Activated T-cell treated with anti-CD3 and anti-CD28 coated beads for 24 hours (primary cell): Measurements from ENCODE around the gene TSPO2.

ENCODE experiments used
- DNase-seq: peaks from one replicate; pipeline ENCODE4 v3.0.0-alpha.2; 2020; ENCODE audit warnings: low read depth

TSPO2 gene

GRCh38 chr6:41051873-41052272 lies 9.6 kb downstream of the TSPO2 start:
- DNase-seq, result no peak

GRCh38 chr6:41053041-41053440 lies 10.8 kb downstream of the TSPO2 start, which contains the start of gene APOBEC2:
Gene APOBEC2 (plus strand): TSS chr6:41053202. CDS start chr6:41053348, 146 bp downstream.
- DNase-seq, result no peak

- DNase-seq, result no peak
These were observed 12.2 kb downstream of the TSPO2 start for GRCh38 chr6:41054511-41054910.

- DNase-seq, result no peak
These were observed 12.9 kb downstream of the TSPO2 start for GRCh38 chr6:41055149-41055548.

GRCh38 chr6:41056768-41057490 lies 14.7 kb downstream of the TSPO2 start:
- no peak for DNase-seq

- DNase-seq, result no peak
These were observed 16.5 kb downstream of the TSPO2 start for GRCh38 chr6:41058783-41059181.

- no peak for DNase-seq
These were observed 17.3 kb downstream of the TSPO2 start for GRCh38 chr6:41059556-41059955.

GRCh38 chr6:41061196-41061726 lies 19.0 kb downstream of the TSPO2 start:
- no peak for DNase-seq

- DNase-seq, result no peak
These were observed 19.8 kb downstream of the TSPO2 start for GRCh38 chr6:41062056-41062455.

GRCh38 chr6:41063884-41064285 lies 21.6 kb downstream of the TSPO2 start:
- DNase-seq, result no peak

GRCh38 chr6:41064841-41065240 lies 22.6 kb downstream of the TSPO2 start:
- DNase-seq, result no peak

GRCh38 chr6:41065550-41066026 lies 23.3 kb downstream of the TSPO2 start:
- DNase-seq, result no peak

GRCh38 chr6:41066867-41067304 lies 24.6 kb downstream of the TSPO2 start:
- peak; percentile 48 for DNase-seq

- no peak for DNase-seq
These were observed 29.2 kb downstream of the TSPO2 start for GRCh38 chr6:41071501-41071922.

- peak; percentile 100 for DNase-seq
These were observed 29.9 kb downstream of the TSPO2 start, which contains the start of gene OARD1 for GRCh38 chr6:41071923-41072835. Gene OARD1 (minus strand): TSS chr6:41072356. CDS start chr6:41071634, 722 bp downstream.

- DNase-seq, result no peak
These were observed 30.6 kb downstream of the TSPO2 start, which contains the start of gene NFYA for GRCh38 chr6:41072836-41073202. Gene NFYA (plus strand): TSS chr6:41072974. CDS start chr6:41079090, 6,116 bp downstream.

- peak; percentile 72 for DNase-seq
These were observed 31.1 kb downstream of the TSPO2 start for GRCh38 chr6:41073203-41073967.

- no peak for DNase-seq
These were observed 31.9 kb downstream of the TSPO2 start for GRCh38 chr6:41073968-41074691.

- no peak for DNase-seq
These were observed 32.6 kb downstream of the TSPO2 start for GRCh38 chr6:41074692-41075436.
